Activated T-cell treated with anti-CD3 and anti-CD28 coated beads, Interleukin-2, amount 50 U/mL, for 24 hours (primary cell): Measurements from ENCODE around the gene DSC3.
"Not testable (repeated sequence)": the region's sequence is repeated elsewhere in the genome, so short reads cannot be mapped to it uniquely, and the experiment has no call there.

Experiments used
- DNase-seq: peaks from one replicate; pipeline ENCODE4 v3.0.0-alpha.2; 2020
- H3K27ac Mint-ChIP-seq: 2 replicates; pipeline ENCODE4 v1.8.0; 2020; ENCODE audit warnings: mild to moderate bottlenecking, mixed read lengths
- H3K27me3 Mint-ChIP-seq: 2 replicates; pipeline ENCODE4 v1.8.0; 2020; ENCODE audit warnings: mixed read lengths
- H3K36me3 Mint-ChIP-seq: 2 replicates; pipeline ENCODE4 v1.8.0; 2020; ENCODE audit warnings: low read depth, mixed read lengths
- H3K4me1 Mint-ChIP-seq: 2 replicates; pipeline ENCODE4 v1.8.0; 2020; ENCODE audit warnings: low read depth, mixed read lengths
- H3K4me3 Mint-ChIP-seq: 2 replicates; pipeline ENCODE4 v1.8.0; 2020; ENCODE audit warnings: mild to moderate bottlenecking, moderate library complexity, mixed read lengths
- H3K9me3 Mint-ChIP-seq: 2 replicates; pipeline ENCODE4 v1.8.0; 2020; ENCODE audit warnings: mixed read lengths

DSC3 gene

GRCh38 chr18:31050635-31051034 is 8.1 kb upstream of the DSC3 start:
- no peak for DNase-seq
- Mint-ChIP-seq H3K27me3 (no peaks in the 10 kb centered on the region), H3K9me3 (peaks cover 20% of the 10 kb centered on the region), H3K27ac (no peak overlapping the region), H3K4me3 (no peak overlapping the region), H3K4me1 (no peaks in the 10 kb centered on the region), H3K36me3 (no peaks in the 10 kb centered on the region)

- Mint-ChIP-seq H3K36me3 (no peaks in the 10 kb centered on the region), H3K4me3 (no peak overlapping the region), H3K9me3 (peaks cover 19% of the 10 kb centered on the region), H3K4me1 (no peaks in the 10 kb centered on the region), H3K27me3 (peaks cover 4% of the 10 kb centered on the region), H3K27ac (no peak overlapping the region)
- no peak for DNase-seq
Observed at GRCh38 chr18:31049189-31049588, 6.6 kb upstream of the DSC3 start.

GRCh38 chr18:31048216-31048615 is 5.7 kb upstream of the DSC3 start:
- Mint-ChIP-seq H3K27me3 (peaks cover 14% of the 10 kb centered on the region), H3K4me3 (no peak overlapping the region), H3K9me3 (peaks cover 19% of the 10 kb centered on the region), H3K36me3 (no peaks in the 10 kb centered on the region), H3K4me1 (no peaks in the 10 kb centered on the region), H3K27ac (no peak overlapping the region)
- DNase-seq = no peak

GRCh38 chr18:31046916-31047315 is 4.4 kb upstream of the DSC3 start:
- H3K27ac Mint-ChIP-seq = no peak overlapping the region
- no peaks in the 10 kb centered on the region for H3K36me3 Mint-ChIP-seq
- no peak overlapping the region for H3K4me3 Mint-ChIP-seq
- peaks cover 22% of the 10 kb centered on the region for H3K27me3 Mint-ChIP-seq
- no peaks in the 10 kb centered on the region for H3K4me1 Mint-ChIP-seq
- DNase-seq = no peak
- peaks cover 10% of the 10 kb centered on the region for H3K9me3 Mint-ChIP-seq

- no peak overlapping the region for H3K4me3 Mint-ChIP-seq
- peaks cover 4% of the 10 kb centered on the region for H3K9me3 Mint-ChIP-seq
- H3K4me1 Mint-ChIP-seq = peaks cover 3% of the 10 kb centered on the region
- peaks cover 35% of the 10 kb centered on the region for H3K27me3 Mint-ChIP-seq
- DNase-seq = no peak
- no peak overlapping the region for H3K27ac Mint-ChIP-seq
- peaks cover 3% of the 10 kb centered on the region for H3K36me3 Mint-ChIP-seq
Observed at GRCh38 chr18:31045599-31045998, 3.1 kb upstream of the DSC3 start.

GRCh38 chr18:31044926-31045325 is 2.4 kb upstream of the DSC3 start:
- no peak overlapping the region for H3K4me3 Mint-ChIP-seq
- peaks cover 3% of the 10 kb centered on the region for H3K36me3 Mint-ChIP-seq
- no peak for DNase-seq
- peaks cover 39% of the 10 kb centered on the region for H3K27me3 Mint-ChIP-seq
- H3K4me1 Mint-ChIP-seq = peaks cover 3% of the 10 kb centered on the region
- H3K27ac Mint-ChIP-seq = no peak overlapping the region
- H3K9me3 Mint-ChIP-seq = peaks cover 4% of the 10 kb centered on the region

GRCh38 chr18:31043709-31044108 is 1.2 kb upstream of the DSC3 start:
- Mint-ChIP-seq H3K4me3 (no peak overlapping the region), H3K4me1 (peaks cover 3% of the 10 kb centered on the region), H3K27ac (no peak overlapping the region), H3K36me3 (peaks cover 3% of the 10 kb centered on the region), H3K27me3 (peaks cover 39% of the 10 kb centered on the region), H3K9me3 (peaks cover 4% of the 10 kb centered on the region)
- DNase-seq = no peak

GRCh38 chr18:31042084-31042405 is 497 bp downstream of the DSC3 start:
- Mint-ChIP-seq H3K27ac (no peak overlapping the region), H3K27me3 (peaks cover 39% of the 10 kb centered on the region), H3K4me3 (peak overlapping the region; percentile 12), H3K9me3 (peaks cover 4% of the 10 kb centered on the region), H3K4me1 (peaks cover 3% of the 10 kb centered on the region), H3K36me3 (peaks cover 3% of the 10 kb centered on the region)
- DNase-seq = no peak

GRCh38 chr18:31041271-31042083 is 1.1 kb downstream of the DSC3 start:
- H3K27me3 Mint-ChIP-seq = peaks cover 39% of the 10 kb centered on the region
- H3K4me3 Mint-ChIP-seq = no peak overlapping the region
- H3K4me1 Mint-ChIP-seq = peaks cover 3% of the 10 kb centered on the region
- H3K9me3 Mint-ChIP-seq = peaks cover 4% of the 10 kb centered on the region
- no peak overlapping the region for H3K27ac Mint-ChIP-seq
- H3K36me3 Mint-ChIP-seq = peaks cover 3% of the 10 kb centered on the region
- peak; percentile 22 for DNase-seq

GRCh38 chr18:31040686-31041270 is 1.8 kb downstream of the DSC3 start:
- no peak for DNase-seq
- H3K27me3 Mint-ChIP-seq = peaks cover 39% of the 10 kb centered on the region
- H3K36me3 Mint-ChIP-seq = peaks cover 3% of the 10 kb centered on the region
- no peak overlapping the region for H3K27ac Mint-ChIP-seq
- H3K4me1 Mint-ChIP-seq = peaks cover 3% of the 10 kb centered on the region
- peaks cover 4% of the 10 kb centered on the region for H3K9me3 Mint-ChIP-seq
- no peak overlapping the region for H3K4me3 Mint-ChIP-seq

GRCh38 chr18:31039426-31039825 is 3.1 kb downstream of the DSC3 start:
- peaks cover 3% of the 10 kb centered on the region for H3K4me1 Mint-ChIP-seq
- peaks cover 38% of the 10 kb centered on the region for H3K27me3 Mint-ChIP-seq
- peaks cover 3% of the 10 kb centered on the region for H3K36me3 Mint-ChIP-seq
- no peak overlapping the region for H3K27ac Mint-ChIP-seq
- H3K9me3 Mint-ChIP-seq = peaks cover 2% of the 10 kb centered on the region
- H3K4me3 Mint-ChIP-seq = no peak overlapping the region
- DNase-seq = no peak

GRCh38 chr18:31037686-31038085 is 4.9 kb downstream of the DSC3 start:
- not testable (repeated sequence) for H3K4me1 Mint-ChIP-seq, H3K27ac Mint-ChIP-seq, DNase-seq, H3K36me3 Mint-ChIP-seq, H3K4me3 Mint-ChIP-seq, H3K9me3 Mint-ChIP-seq
- H3K27me3 Mint-ChIP-seq = peaks cover 23% of the 10 kb centered on the region

GRCh38 chr18:31034541-31034940 is 8.0 kb downstream of the DSC3 start:
- Mint-ChIP-seq H3K9me3 (peaks cover 3% of the 10 kb centered on the region), H3K4me3 (no peak overlapping the region), H3K27me3 (no peaks in the 10 kb centered on the region), H3K36me3 (no peaks in the 10 kb centered on the region), H3K27ac (no peak overlapping the region), H3K4me1 (no peaks in the 10 kb centered on the region)
- DNase-seq = no peak

GRCh38 chr18:31030574-31031278 is 11.8 kb downstream of the DSC3 start:
- DNase-seq = no peak
- no peaks in the 10 kb centered on the region for H3K4me1 Mint-ChIP-seq
- H3K36me3 Mint-ChIP-seq = no peaks in the 10 kb centered on the region
- H3K27ac Mint-ChIP-seq = no peak overlapping the region
- no peaks in the 10 kb centered on the region for H3K27me3 Mint-ChIP-seq
- peaks cover 6% of the 10 kb centered on the region for H3K9me3 Mint-ChIP-seq
- no peak overlapping the region for H3K4me3 Mint-ChIP-seq
